CD4-positive, CD25-positive, alpha-beta regulatory T cell (primary cell): ENCODE measurements around the gene PDZD2. TPM values are rescaled to one million over a fixed set of nuclear protein-coding genes. Genes with fewer than 3 reads are reported as not detected.

Experiments
- ATAC-seq, 2 donors: fragments of 150-1000 bp; cut with Tn5 transposase; one replicate each; pipeline ENCODE4 v1.10.0; 2021; ENCODE audit warnings: low read depth in 2 of 2, moderate number of reproducible peaks in 2 of 2, moderate library complexity in 1 of 2
- DNase-seq, 3 donors: peaks; one replicate each; pipeline versions ENCODE4 v3.0.0 to v3.0.0-alpha.2; 2012 to 2022; ENCODE audit warnings: mixed read lengths in 1 of 3
- H3K27ac ChIP-seq: one replicate; pipeline ENCODE4 v1.7.0; 2013; ENCODE audit warnings: mild to moderate bottlenecking, low read length; ENCODE audit not compliant: insufficient read depth, poor library complexity, severe bottlenecking
- H3K27me3 ChIP-seq: one replicate; pipeline ENCODE4 v1.7.0; 2013; ENCODE audit warnings: low read length; ENCODE audit not compliant: control insufficient read depth, insufficient read depth
- H3K36me3 ChIP-seq: one replicate; pipeline ENCODE4 v1.7.0; 2013; ENCODE audit warnings: mild to moderate bottlenecking, low read length, moderate library complexity; ENCODE audit not compliant: control insufficient read depth, insufficient read depth
- H3K4me1 ChIP-seq: 2 replicates; pipeline ENCODE4 v1.7.0; 2013; ENCODE audit warnings: mild to moderate bottlenecking, low read length; ENCODE audit not compliant: insufficient read depth, control insufficient read depth, poor library complexity, severe bottlenecking
- H3K4me3 ChIP-seq: one replicate; pipeline ENCODE4 v1.7.0; 2013; ENCODE audit warnings: low read depth, mild to moderate bottlenecking, low read length, moderate library complexity
- H3K9me3 ChIP-seq, 2 experiments: 1 replicate in 1 of 2; 2 replicates in 1 of 2; pipeline ENCODE4 v1.7.0; 2013; ENCODE audit warnings: low read length in 2 of 2, mild to moderate bottlenecking in 1 of 2, moderate library complexity in 1 of 2; ENCODE audit not compliant: control insufficient read depth in 2 of 2
- H3K27ac Mint-ChIP-seq, 3 donors: one replicate each; pipeline ENCODE4 v1.8.0; 2020 to 2022; ENCODE audit warnings: mild to moderate bottlenecking in 3 of 3, mixed read lengths in 3 of 3, moderate library complexity in 2 of 3
- H3K27me3 Mint-ChIP-seq: one replicate; pipeline ENCODE4 v1.8.0; 2022; ENCODE audit warnings: mild to moderate bottlenecking, mixed read lengths
- H3K36me3 Mint-ChIP-seq: one replicate; pipeline ENCODE4 v1.8.0; 2020; ENCODE audit warnings: mixed read lengths
- H3K4me1 Mint-ChIP-seq, 4 donors: one replicate each; pipeline ENCODE4 v1.8.0; 2020 to 2022; ENCODE audit warnings: mixed read lengths in 4 of 4, mild to moderate bottlenecking in 1 of 4
- H3K4me3 Mint-ChIP-seq, 4 donors: one replicate each; pipeline ENCODE4 v1.8.0; 2020 to 2022; ENCODE audit warnings: mild to moderate bottlenecking in 4 of 4, mixed read lengths in 4 of 4, moderate library complexity in 3 of 4
- H3K9me3 Mint-ChIP-seq, 7 donors: one replicate each; pipeline ENCODE4 v1.8.0; 2020 to 2022; ENCODE audit warnings: mixed read lengths in 7 of 7, mild to moderate bottlenecking in 3 of 7, moderate library complexity in 2 of 7
- polyA plus RNA-seq, 4 donors: library from polyadenylated mRNA; unstranded; fragments of 300-500 nt; fragmentation: Illumina TruSeq; gene quantifications; one replicate each; pipeline ENCODE4 v1.2.3, GENCODE V29; 2021
- total RNA-seq: library from RNA; stranded (reverse); gene quantifications from one replicate; pipeline ENCODE4 v1.2.3, GENCODE V29; 2022

Gene PDZD2
- total and polyA plus RNA-seq, 5 donors from 2014 or later: 0.06 to 1.3 (median 0.25) TPM

DNA sequence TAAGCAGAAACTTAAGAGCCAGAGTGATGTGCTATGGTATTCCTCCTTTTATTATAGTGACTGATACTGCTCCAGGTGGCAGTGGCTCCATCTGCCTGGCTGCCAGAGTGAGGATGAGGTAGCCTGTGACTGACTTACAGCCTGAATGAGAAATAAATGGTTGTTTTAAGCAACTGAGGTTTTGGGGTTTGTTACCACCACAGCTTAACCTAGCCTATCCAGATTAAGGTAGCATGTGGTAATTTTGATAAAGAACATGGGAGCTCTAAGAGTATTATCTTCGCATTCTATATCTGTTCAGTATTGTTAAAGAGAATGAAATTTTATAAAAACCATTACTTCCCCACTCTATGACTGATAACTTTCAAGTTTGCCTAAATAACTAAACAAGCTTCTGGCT, 496.2 kb downstream of the PDZD2 start:
- no peaks in the 10 kb centered on the region for H3K9me3 ChIP-seq
- H3K4me3 ChIP-seq: no peak overlapping the region
- H3K27me3 Mint-ChIP-seq: no peaks in the 10 kb centered on the region
- no peaks in the 10 kb centered on the region for H3K9me3 Mint-ChIP-seq
- peaks cover 26% of the 10 kb centered on the region for H3K36me3 ChIP-seq
- peaks cover 38% of the 10 kb centered on the region for H3K36me3 Mint-ChIP-seq
- H3K27ac Mint-ChIP-seq: peak overlapping the region in 2 of 3 donors; percentile 31 to 52
- H3K4me1 Mint-ChIP-seq: peaks cover 39 to 47% (median 43%) of the 10 kb centered on the region in 4 donors
- no peak overlapping the region for H3K4me3 Mint-ChIP-seq
- peaks cover 5% of the 10 kb centered on the region for H3K4me1 ChIP-seq
- DNase-seq (no peak), ATAC-seq (no peak)
- no peaks in the 10 kb centered on the region for H3K27me3 ChIP-seq
- no peak overlapping the region for H3K27ac ChIP-seq

DNA sequence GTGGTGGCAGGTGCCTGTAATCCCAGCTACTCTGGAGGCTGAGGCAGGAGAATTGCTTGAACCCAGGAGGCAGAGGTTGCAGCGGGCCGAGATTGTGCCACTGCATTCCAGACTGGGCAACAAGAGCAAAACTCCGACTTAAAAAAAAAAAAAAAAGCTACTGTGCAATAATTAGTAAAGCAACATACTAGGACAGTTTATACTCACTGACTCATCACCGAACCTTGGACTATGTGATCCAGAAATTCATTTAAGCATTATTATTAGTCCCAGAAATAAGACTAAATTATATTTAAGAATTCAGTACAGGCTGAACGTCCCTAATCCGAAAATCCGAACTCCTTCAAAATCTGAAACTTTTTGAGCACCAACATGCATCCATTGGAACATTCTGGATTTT, 497.4 kb downstream of the PDZD2 start:
- ATAC-seq (no peak), DNase-seq (no peak)
- peaks cover 26% of the 10 kb centered on the region for H3K36me3 ChIP-seq
- H3K9me3 Mint-ChIP-seq: no peaks in the 10 kb centered on the region
- peaks cover 8% of the 10 kb centered on the region for H3K4me1 ChIP-seq
- no peak overlapping the region for H3K27ac ChIP-seq
- H3K27ac Mint-ChIP-seq: no peak overlapping the region
- H3K4me3 ChIP-seq: no peak overlapping the region
- no peak overlapping the region for H3K4me3 Mint-ChIP-seq
- H3K4me1 Mint-ChIP-seq: peaks cover 33 to 40% (median 36%) of the 10 kb centered on the region in 4 donors
- no peaks in the 10 kb centered on the region for H3K27me3 Mint-ChIP-seq
- H3K27me3 ChIP-seq: no peaks in the 10 kb centered on the region
- H3K36me3 Mint-ChIP-seq: peaks cover 35% of the 10 kb centered on the region
- no peaks in the 10 kb centered on the region for H3K9me3 ChIP-seq

DNA sequence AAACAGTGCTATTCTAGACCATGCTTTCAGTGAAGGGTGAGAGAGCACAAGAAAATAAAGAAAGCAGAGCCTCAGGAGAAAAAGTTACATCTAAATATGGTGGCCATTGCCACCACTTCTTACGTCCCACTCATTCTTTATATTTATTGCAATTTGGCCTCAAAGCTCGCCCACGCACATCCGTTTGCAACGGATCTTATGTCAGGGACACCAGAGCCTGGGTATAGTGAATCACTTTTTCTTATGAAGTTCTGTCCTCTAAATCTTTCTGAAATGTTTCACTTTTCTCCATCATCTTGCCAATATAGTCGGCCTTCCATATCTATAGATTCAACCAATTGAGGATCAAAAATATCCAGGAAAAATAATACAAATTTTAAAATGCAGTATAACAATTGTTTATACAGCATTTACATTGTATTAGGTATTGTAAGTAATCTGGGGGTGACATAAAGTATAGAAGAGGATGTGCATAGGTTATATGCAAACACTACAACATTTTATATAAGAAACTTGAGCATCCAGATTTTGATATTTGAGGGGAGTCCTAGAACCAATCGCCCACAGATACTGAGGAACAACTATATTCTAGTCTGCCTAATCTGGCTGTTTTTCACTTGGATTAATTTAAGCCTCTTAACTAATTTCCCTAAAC, 500.0 kb downstream of the PDZD2 start:
- H3K4me3 Mint-ChIP-seq: peak overlapping the region in 1 of 4 donors; percentile 17
- H3K27ac Mint-ChIP-seq: peak overlapping the region in 2 of 3 donors; percentile 2 to 37
- DNase-seq: peak in 2 of 3 donors; percentile 11 to 48

DNA sequence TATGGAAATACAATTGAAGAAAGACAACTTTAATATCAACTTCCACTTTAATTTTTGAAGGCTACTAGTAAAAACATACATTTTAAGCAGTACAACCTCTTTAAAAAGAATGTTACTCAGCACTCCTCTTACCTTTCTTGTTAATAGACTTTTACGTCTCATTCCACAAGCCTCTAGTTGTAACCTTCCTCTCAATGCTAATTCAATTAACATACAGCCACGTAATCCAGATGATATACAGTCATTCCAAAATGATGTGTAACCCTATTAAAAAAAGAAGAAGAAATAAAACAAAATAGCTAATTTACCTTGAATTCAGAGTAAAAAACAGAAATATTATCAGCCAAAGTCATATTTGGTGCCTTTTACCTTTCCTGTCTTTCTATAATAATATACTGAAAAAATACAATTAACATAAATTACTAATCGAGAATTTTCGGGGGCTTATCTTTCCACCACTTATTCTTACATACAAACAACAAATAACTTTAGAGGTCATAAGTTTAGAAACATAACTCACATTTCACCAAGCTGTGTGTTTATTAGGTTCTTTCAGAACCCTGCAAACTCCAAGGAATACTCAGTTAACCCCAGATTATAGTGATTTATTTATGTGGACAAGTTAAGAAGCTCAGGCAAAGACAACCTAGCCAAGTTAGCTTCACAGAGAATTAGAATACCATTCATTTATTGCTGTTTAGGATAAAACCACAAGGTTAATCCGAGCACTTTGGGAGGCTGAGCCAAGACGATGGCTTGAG, 504.9 kb downstream of the PDZD2 start:
- Histone ChIP-seq H3K27ac (no peak overlapping the region), H3K27me3 (no peaks in the 10 kb centered on the region), H3K4me1 (peaks cover 29% of the 10 kb centered on the region), H3K9me3 (no peaks in the 10 kb centered on the region), H3K36me3 (no peaks in the 10 kb centered on the region), H3K4me3 (no peak overlapping the region)
- Mint-ChIP-seq H3K9me3 (no peaks in the 10 kb centered on the region), H3K36me3 (peaks cover 33% of the 10 kb centered on the region), H3K27me3 (no peaks in the 10 kb centered on the region), H3K4me1 (peaks cover 40 to 70% (median 51%) of the 10 kb centered on the region in 4 donors), H3K4me3 (no peak overlapping the region), H3K27ac (no peak overlapping the region)
- no peak for ATAC-seq
- no peak for DNase-seq

More for the DNA sequence above, 500.0 kb downstream of the PDZD2 start:
- Histone ChIP-seq H3K27ac (no peak overlapping the region), H3K27me3 (no peaks in the 10 kb centered on the region), H3K9me3 (no peaks in the 10 kb centered on the region), H3K4me1 (peaks cover 8% of the 10 kb centered on the region), H3K4me3 (no peak overlapping the region), H3K36me3 (peaks cover 15% of the 10 kb centered on the region)
- Mint-ChIP-seq H3K9me3 (no peaks in the 10 kb centered on the region), H3K36me3 (peaks cover 34% of the 10 kb centered on the region), H3K27me3 (no peaks in the 10 kb centered on the region), H3K4me1 (peaks cover 21 to 37% (median 25%) of the 10 kb centered on the region in 4 donors)
- peak in 1 of 2 donors; percentile 42 for ATAC-seq

DNA sequence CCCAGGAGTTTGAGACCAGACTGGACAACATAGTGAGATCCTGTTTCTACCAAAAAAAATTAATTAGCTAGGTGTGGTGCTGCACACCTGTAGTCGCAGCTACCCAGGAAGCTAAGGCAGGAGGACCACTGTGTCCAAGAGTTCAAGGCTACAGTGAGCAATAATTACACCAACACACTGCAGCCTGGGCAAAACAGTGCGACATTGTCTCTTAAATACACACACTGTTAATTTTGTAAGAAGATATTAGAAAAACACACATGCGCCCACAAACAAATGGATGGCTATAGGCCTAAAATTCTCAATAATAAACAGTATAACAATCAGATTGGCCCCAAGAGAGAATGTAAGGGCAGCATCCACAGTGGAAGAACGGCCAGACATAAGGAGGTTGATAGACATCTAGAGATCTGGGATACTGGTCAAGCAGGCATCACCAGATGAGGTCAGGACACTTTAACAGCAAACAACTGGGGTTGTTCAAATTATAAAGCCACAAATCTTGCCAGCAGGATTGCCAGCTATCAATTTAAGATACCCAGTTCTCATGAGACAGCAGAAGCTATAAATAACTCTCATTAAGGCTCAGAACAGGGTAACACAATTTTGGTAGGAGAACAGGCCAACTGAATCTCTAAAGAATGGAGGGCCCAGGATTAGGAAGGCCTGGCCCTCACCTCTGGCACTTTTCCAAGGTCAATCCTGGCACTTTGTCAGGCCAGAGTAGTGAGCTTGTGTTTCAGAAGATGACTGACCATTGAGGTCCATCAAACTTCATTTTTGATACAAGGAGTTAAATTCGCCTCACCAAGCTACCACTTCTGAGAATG, 505.7 kb downstream of the PDZD2 start:
- ATAC-seq (no peak), DNase-seq (no peak)
- Mint-ChIP-seq H3K27ac (peak overlapping the region in 2 of 3 donors; percentile 54 to 69), H3K36me3 (peaks cover 30% of the 10 kb centered on the region), H3K27me3 (no peaks in the 10 kb centered on the region), H3K4me3 (no peak overlapping the region), H3K4me1 (peaks cover 40 to 70% (median 51%) of the 10 kb centered on the region in 4 donors), H3K9me3 (no peaks in the 10 kb centered on the region)
- no peaks in the 10 kb centered on the region for H3K36me3 ChIP-seq
- H3K4me1 ChIP-seq: peaks cover 24% of the 10 kb centered on the region
- H3K4me3 ChIP-seq: peak overlapping the region; percentile 14
- H3K27ac ChIP-seq: no peak overlapping the region
- H3K27me3 ChIP-seq: no peaks in the 10 kb centered on the region
- H3K9me3 ChIP-seq: no peaks in the 10 kb centered on the region

DNA sequence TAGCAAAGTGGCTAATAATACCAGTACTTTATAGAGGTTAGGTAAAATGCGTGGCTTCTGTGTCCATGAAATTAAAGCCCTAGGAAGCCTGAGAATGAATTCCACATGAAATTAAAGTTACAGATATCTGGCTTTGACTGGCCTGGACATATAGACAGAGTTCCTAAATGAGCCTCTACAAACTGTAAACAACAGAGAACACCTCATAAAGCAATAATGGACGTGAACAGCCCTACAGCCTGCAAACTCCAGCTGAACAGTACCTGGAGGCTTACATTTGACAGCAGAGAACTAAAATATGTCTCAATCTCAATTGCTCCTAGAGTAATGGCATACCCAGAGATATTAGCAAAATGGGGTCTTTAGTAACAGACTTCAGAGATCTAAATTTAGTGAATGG, 506.4 kb downstream of the PDZD2 start:
- no peaks in the 10 kb centered on the region for H3K9me3 ChIP-seq
- Mint-ChIP-seq H3K27ac (peak overlapping the region in 1 of 3 donors; percentile 52), H3K36me3 (peaks cover 26% of the 10 kb centered on the region), H3K4me3 (peak overlapping the region in 1 of 4 donors; percentile 75), H3K27me3 (no peaks in the 10 kb centered on the region), H3K4me1 (peaks cover 36 to 71% (median 47%) of the 10 kb centered on the region in 4 donors), H3K9me3 (no peaks in the 10 kb centered on the region)
- H3K36me3 ChIP-seq: no peaks in the 10 kb centered on the region
- H3K27me3 ChIP-seq: no peaks in the 10 kb centered on the region
- DNase-seq (no peak), ATAC-seq (no peak)
- H3K4me1 ChIP-seq: peaks cover 31% of the 10 kb centered on the region
- peak overlapping the region; percentile 14 for H3K4me3 ChIP-seq
- no peak overlapping the region for H3K27ac ChIP-seq

DNA sequence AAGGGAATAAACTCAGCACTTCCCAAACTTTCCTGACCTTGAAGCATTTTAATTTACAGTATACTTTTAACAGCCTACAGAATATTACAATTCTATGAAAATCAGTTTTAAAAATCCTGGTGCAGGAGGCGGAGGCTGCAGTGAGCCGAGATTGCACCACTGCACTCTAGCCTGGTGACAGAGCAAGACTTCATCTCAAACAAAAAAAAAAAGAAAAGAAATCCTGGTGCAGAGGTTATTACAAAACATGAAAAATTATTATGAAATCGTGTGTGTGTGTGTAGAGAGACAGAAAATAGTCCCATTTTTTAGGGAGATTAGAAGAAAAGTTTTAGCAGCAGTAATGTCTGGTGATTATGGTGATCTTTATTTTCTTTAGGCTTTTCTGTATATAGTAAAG, 508.3 kb downstream of the PDZD2 start:
- H3K36me3 Mint-ChIP-seq: peaks cover 22% of the 10 kb centered on the region
- H3K27ac Mint-ChIP-seq: peak overlapping the region; percentile 3 to 38 (median 16)
- Histone ChIP-seq H3K4me1 (peaks cover 31% of the 10 kb centered on the region), H3K36me3 (no peaks in the 10 kb centered on the region), H3K4me3 (no peak overlapping the region), H3K27ac (no peak overlapping the region), H3K27me3 (no peaks in the 10 kb centered on the region), H3K9me3 (no peaks in the 10 kb centered on the region)
- peak overlapping the region in 1 of 4 donors; percentile 25 for H3K4me3 Mint-ChIP-seq
- ATAC-seq: no peak
- H3K4me1 Mint-ChIP-seq: peaks cover 42 to 70% (median 51%) of the 10 kb centered on the region in 4 donors
- DNase-seq: no peak
- H3K27me3 Mint-ChIP-seq: no peaks in the 10 kb centered on the region
- H3K9me3 Mint-ChIP-seq: no peaks in the 10 kb centered on the region
